Ovary (tissue), 3 donors: ENCODE results near the gene ADNP.

Source experiments
- POLR2A ChIP-seq: fragments of 450-650 bp; IDR thresholded peaks from one replicate; pipeline ENCODE4 v1.6.1; 2017; ENCODE audit warnings: antibody characterized with exemption, mild to moderate bottlenecking, moderate library complexity
- TF ChIP-seq, protein P1 (sequence below), 3 donors: fragments of 450-650 bp in 2 of 3; fragments of 200-600 bp in 1 of 3; IDR thresholded peaks; one replicate each; pipeline versions ENCODE4 v1.5.1 to v1.8.0; 2016 to 2022; ENCODE audit warnings: antibody characterized with exemption in 3 of 3, mild to moderate bottlenecking in 1 of 3
- donor health status: DM: no; HTN: no; CAD: no.

DNA sequence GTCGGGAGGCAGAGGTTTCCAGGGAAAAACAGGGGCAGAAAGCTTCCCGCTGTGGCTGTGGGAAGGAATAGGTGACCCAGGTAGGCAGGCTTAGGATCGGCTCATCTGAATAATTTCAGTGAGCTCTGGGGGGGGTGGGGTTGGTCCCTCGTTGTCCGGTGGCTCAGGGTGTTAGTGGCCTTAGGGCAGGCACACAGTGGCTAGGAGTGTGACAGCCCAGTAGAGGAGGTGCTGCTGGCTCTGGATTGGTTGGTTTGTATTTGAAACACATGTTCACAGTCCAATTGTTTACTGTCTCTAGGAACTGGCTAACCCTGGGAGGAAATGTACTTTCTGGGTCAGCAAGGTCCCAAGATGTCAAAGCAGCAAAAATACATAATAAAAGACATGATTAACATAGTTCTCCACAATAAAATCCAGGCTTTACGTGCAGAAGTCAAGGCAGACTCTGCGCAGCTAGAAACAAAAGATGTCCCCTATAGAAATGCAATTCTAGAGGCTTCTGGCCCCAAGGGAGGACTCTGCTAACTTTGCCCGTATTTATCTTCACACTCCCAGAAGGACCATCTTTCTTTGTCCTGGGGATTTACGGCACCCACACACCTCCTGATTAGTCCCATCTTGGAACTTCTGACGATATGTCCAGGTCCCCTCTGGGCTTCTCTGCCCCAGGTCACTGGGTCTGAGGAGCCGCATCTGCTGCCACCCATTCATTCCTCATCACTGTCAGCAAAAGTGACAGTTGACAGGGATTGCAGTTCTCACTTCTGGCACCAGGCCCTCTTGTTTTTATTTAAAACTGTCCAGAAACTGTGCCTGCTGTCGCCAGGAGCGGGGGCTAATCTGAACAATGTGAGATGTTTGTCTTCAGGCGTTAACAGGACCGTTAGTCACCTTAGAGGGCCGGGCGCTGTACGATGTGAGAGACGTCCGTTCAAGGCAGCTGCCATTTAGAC is 46.1 kb upstream of the ADNP start:
- TF ChIP-seq, protein P1, sequence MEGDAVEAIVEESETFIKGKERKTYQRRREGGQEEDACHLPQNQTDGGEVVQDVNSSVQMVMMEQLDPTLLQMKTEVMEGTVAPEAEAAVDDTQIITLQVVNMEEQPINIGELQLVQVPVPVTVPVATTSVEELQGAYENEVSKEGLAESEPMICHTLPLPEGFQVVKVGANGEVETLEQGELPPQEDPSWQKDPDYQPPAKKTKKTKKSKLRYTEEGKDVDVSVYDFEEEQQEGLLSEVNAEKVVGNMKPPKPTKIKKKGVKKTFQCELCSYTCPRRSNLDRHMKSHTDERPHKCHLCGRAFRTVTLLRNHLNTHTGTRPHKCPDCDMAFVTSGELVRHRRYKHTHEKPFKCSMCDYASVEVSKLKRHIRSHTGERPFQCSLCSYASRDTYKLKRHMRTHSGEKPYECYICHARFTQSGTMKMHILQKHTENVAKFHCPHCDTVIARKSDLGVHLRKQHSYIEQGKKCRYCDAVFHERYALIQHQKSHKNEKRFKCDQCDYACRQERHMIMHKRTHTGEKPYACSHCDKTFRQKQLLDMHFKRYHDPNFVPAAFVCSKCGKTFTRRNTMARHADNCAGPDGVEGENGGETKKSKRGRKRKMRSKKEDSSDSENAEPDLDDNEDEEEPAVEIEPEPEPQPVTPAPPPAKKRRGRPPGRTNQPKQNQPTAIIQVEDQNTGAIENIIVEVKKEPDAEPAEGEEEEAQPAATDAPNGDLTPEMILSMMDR (IDR thresholded peaks at IDR 0.05): no peak
- TF ChIP-seq POLR2A: no peak
